ENCODE results near the gene IFIT2.

- TF ChIP-seq, protein P1, sequence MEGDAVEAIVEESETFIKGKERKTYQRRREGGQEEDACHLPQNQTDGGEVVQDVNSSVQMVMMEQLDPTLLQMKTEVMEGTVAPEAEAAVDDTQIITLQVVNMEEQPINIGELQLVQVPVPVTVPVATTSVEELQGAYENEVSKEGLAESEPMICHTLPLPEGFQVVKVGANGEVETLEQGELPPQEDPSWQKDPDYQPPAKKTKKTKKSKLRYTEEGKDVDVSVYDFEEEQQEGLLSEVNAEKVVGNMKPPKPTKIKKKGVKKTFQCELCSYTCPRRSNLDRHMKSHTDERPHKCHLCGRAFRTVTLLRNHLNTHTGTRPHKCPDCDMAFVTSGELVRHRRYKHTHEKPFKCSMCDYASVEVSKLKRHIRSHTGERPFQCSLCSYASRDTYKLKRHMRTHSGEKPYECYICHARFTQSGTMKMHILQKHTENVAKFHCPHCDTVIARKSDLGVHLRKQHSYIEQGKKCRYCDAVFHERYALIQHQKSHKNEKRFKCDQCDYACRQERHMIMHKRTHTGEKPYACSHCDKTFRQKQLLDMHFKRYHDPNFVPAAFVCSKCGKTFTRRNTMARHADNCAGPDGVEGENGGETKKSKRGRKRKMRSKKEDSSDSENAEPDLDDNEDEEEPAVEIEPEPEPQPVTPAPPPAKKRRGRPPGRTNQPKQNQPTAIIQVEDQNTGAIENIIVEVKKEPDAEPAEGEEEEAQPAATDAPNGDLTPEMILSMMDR (IDR thresholded peaks at IDR 0.05), result no peak
- TF ChIP-seq POLR2A (IDR thresholded peaks at IDR 0.05), result no peak
Observed at GRCh38 chr10:89304026-89304425, 2.2 kb downstream of the IFIT2 start.
